GM19099 (cell line): ENCODE results near the gene WNT6.

Experiments used
- POLR2A ChIP-seq: IDR thresholded peaks from 3 replicates; pipeline ENCODE4 v1.6.1; 2011; ENCODE audit warnings: low read depth; ENCODE audit not compliant: insufficient read length; ENCODE audit errors: extremely low read depth

Gene WNT6

GRCh38 chr2:218823196-218823855, 36.3 kb upstream of the WNT6 start:
- no peak for TF ChIP-seq POLR2A

GRCh38 chr2:218824004-218824403, 35.6 kb upstream of the WNT6 start:
- TF ChIP-seq POLR2A, result no peak

DNA sequence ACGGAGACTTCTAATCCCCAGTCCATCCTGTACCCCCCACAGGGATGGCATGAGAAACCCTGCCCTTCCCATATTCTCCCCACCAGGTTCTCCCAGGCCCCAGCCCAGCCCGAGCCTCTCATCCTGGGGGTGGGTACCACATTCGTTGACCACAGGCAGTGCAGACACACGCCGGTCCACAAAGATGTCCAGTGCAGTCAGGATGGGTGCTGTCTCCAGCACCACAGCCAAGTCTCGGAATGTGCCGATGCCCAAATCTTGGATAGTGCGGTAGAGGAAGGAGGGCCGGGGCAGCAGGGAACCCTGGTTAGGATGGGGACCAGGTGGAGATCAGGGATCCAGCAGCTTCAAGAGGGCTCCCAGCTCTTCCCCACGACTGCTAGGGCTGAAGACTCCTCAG, 32.8 kb upstream of the WNT6 start:
- TF ChIP-seq POLR2A, result no peak

DNA sequence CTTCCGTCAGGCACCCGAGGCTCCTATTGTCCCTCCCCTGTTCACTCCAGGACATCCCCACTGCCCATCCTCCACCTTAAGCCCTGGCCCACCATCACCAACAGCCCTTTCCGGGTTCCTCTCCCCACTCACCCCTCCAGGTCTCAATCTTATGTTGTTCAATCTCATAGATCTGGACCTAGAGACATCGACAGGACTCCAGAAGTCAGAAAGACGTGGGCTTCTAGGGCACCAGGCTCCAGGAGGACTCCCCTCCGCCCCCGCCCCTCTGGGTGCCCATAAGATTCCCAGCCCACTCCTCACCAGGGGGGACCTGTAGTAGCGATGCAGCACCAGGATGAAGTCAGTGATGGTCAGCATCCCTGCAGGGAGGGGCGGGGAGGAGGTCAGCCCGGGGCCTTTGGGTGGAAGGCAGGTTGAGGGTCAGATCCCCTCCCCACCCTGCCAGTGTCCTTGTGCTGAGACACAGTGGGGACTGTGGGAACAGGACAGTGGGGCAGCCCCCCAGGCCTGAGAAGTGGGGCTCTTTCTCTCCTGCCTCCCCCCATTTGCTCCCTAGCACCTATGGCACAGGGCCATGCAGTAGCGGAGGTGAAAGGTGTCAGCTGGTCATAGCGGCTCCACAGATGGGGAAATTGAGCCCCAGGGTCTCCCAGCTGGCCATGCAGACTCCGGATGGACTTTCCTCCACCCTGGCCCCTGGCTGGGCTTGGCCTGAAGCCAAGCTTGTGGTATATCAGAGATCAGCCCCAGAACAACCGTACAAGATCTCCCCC, 31.7 kb upstream of the WNT6 start:
- TF ChIP-seq POLR2A, result no peak

DNA sequence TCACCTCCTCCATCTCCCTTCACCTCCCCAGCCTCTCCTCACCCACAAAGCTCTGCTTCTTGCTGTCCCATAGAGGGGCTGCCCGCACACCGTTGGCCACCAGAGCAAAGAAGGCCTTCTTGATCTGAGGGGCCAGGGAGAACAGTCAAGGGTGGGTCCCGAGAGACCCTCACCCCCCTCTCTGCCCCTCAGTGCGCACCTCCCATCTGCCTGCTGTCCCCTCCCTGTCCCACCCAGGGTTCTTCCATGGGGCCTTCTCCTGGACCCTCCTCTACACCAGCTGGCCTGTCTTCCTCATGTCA, 31.2 kb upstream of the WNT6 start:
- no peak for TF ChIP-seq POLR2A

- no peak for TF ChIP-seq POLR2A
Observed at GRCh38 chr2:218829868-218830451, 29.6 kb upstream of the WNT6 start.

GRCh38 chr2:218830526-218831306, 28.9 kb upstream of the WNT6 start:
- no peak for TF ChIP-seq POLR2A

DNA sequence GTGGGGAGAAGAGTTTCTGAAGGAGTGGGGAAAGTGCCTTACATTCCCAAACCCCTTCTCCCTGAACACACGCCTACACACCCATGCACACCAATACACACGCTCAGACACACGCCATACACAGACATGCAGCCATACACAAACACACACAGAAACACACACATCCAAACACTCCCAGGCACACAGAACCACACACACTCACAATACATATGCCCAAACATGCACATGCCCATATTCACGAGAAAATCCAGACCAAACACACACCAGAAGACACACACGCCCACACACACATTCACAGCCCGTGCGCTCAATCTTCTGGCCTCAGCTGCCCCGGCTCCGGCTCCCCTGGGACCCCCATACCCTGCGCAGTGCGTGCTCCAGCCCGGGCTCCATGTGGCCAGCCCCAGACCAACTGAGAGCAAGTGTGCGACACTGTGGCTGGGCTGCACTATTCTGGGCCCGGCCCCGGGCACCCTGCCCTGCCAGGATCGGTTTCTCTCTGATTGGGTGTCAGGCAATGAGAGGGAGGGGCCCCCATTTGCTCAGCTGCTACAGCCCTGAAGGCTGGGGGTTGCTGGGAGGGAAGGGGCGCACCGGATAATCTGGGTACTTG, 28.1 kb upstream of the WNT6 start, which contains the start of gene PRKAG3:
Gene PRKAG3, minus strand, starts transcription at position 426 of the 613 bp plus-strand sequence.
- no peak for TF ChIP-seq POLR2A

GRCh38 chr2:218832081-218832480, 27.5 kb upstream of the WNT6 start:
- no peak for TF ChIP-seq POLR2A

DNA sequence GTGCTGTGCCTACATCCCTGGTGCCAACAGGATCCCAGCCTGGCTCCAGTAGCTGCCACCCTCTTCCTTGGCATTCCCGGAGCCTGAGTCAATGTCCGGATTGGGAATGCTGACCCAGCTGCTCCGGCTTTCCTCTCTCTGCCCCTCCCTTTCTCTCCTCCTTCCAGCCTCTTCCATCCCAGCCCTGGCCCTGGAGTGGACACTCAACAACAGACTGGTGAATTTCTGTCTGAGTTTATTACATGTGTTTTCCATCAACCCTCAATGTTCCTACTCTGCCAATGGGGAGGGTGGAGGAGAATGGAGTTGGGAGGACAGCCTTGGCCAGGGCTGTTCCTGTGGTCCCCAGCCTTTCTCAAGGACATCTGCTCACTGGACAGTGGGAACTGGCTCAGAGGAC, 27.1 kb upstream of the WNT6 start:
- no peak for TF ChIP-seq POLR2A

DNA sequence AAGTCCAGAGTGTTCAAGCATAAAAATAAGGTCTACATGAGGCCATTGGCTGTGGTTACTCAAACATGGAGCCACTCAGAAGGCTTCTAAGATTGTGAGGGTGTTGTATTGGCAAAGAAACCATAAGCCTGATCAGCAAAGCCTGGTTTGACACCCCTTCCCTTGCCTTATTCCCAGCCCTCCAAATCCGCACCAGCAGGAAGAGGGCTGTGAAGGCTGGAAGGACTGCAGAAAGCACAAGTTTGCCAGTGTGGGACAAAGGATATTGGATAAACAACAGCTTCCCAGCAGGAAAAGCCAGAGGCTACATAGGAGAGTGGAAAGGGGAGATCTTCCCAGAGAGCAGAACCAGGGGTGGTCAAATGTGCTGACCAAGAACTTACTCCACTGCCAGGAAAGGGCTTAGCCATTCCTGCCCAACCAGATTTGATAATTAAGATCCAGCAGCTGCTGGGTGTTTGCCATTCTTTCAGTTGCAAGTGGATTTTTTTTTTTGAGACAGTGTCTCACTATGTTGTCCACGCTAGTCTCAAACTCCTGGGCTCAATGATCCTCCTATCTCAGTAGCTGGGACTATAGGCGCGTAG, 26.5 kb upstream of the WNT6 start:
- TF ChIP-seq POLR2A, result no peak

DNA sequence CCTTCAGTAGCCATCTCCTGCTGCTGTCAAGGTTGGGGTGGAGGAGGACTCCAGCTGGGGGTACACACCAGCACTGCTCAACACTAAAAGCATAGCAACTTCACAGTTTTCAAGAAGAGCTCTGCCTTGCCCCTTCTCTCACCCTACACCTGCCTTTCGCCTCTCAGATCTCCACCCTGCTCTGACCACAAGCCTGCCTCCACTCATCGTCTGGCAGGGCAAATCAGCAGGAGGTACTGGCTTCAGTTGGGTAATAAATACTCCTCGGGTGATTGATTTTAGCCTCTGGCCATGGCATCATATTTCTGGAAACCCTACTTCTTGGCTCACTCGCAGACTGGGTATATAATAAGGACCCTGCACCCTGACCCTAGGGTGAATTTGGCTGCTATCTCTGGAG, 24.9 kb upstream of the WNT6 start:
- TF ChIP-seq POLR2A, result no peak

DNA sequence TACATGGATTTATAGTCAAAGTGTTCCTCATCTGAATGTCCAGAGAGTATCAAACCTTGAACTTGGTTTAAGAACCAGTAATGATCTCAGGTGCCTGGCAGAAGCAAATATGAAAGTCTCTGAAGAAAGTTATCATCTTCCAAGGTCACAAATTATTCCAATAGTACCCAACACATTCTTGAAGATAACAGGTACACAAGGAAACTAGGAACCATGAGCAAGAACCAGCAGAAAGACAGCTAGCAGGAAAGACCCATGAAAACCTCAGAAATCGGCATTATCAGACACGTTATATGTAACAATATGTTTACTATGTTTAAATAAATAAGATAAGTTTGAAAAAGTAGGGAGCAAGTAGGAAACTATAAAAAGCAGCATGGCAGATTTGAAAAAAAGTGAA, 22.1 kb upstream of the WNT6 start:
- no peak for TF ChIP-seq POLR2A

DNA sequence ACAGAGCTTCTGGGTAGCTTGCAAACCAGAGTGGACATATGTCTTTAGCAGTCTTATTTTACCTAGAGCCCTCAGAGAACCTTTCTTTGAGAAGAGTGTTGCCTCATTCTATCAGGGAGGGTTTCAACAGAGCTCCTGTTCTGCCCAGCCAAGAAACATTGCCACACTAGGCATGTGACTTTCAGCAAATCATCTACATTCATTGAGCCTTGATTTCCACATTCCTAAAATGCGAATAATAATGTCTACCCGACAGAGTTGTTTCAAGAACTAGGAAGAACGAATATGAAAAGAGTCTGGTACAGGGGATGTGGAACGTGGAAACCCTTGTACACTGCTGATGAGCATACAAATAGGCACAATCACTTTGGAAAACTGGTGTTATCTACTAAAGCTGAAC, 20.2 kb upstream of the WNT6 start:
- no peak for TF ChIP-seq POLR2A

- no peak for TF ChIP-seq POLR2A
Observed at GRCh38 chr2:218839888-218840287, 19.7 kb upstream of the WNT6 start.
